ENCODE measurements around the gene CDKAL1. TPM values are rescaled to one million over a fixed set of nuclear protein-coding genes. Genes with fewer than 3 reads are reported as not detected.

The CDKAL1 gene
- total and polyA plus RNA-seq, 2 of the 13 experiments (the other 11 are each of a cell fraction or from before 2014, with no cell fraction given) = 9.5 to 27.7 TPM

DNA sequence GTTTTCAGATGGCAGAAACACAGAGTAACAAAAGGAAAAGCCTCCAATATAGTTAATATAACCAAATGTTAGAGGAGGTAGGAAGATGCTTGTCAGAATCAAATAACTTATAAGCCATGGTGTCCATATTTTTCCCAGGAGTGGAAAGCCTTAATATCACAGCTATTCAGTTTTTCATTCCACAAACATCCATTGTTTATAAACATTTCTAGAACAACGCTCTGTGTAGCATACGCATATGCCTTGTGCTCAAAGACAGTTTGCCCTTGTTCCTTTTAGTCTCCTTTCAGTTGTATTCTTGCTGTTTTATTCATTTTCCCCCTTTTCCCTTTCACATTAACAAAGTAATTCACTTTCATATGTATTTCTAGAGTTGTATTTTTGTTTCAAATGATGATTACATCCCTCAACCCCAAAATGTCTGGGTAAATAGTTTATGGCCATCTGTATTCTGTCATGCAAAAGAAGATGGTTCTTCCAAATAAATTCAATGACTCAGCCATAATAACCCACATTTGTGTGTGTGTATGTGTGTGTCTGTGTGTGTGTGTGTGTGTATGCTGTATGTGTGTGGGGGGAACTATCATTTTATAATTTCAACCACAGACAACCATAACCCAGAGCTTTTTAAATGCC, 603.6 kb downstream of the CDKAL1 start:
- BruUV-seq (replicated peaks) = no TSS peak
- Histone ChIP-seq H2AFZ (ENCODE audit: low read length) (no peak overlapping the region), H3K27me3 (ENCODE audit: control insufficient read depth in 1 of 2, insufficient read depth in 2 of 2, low read length in 2 of 2) (no peaks in the 10 kb centered on the region), H3K4me3 (replicated peaks in 1 of 3; ENCODE audit: insufficient read depth in 1 of 3, low read depth in 2 of 3, low read length in 3 of 3) (no peak overlapping the region), H3K79me2 (ENCODE audit: insufficient read depth, low read length) (no peaks in the 10 kb centered on the region), H3K4me2 (ENCODE audit: low read depth, low read length) (no peak overlapping the region), H3K27ac (ENCODE audit: extremely low read length, insufficient read depth, low read length) (no peak overlapping the region), H3K36me3 (replicated peaks in 1 of 2; ENCODE audit: control insufficient read depth in 1 of 2, insufficient read depth in 2 of 2, low read length in 2 of 2) (no peaks in the 10 kb centered on the region), H3K9ac (ENCODE audit: insufficient read depth, low read depth, low read length) (no peak overlapping the region), H3K9me3 (ENCODE audit: low read length) (no peaks in the 10 kb centered on the region), H3K4me1 (ENCODE audit: insufficient read depth, low read length) (peaks cover 25% of the 10 kb centered on the region), H4K20me1 (ENCODE audit: insufficient read depth, low read length) (no peaks in the 10 kb centered on the region)
- FAIRE-seq (no peak), ATAC-seq (no peak), DNase-seq (ENCODE audit: low spot score) (no peak)
- intact Hi-C loops (cut with micrococcal nuclease; ENCODE audit: unreplicated experiment) = no loop called here
- 98% methylated on average over 2 of the region's 2 CpGs for WGBS (ENCODE audit: low lambda C conversion rate)
- POLR2A ChIA-PET = no interaction called here
- in situ Hi-C loops (cut with HindIII; ENCODE audit: extremely low pct_ligation_motif_present, low pct_unique_long_range_greater_than_20kb) = no loop called here
- CTCF ChIA-PET (ENCODE audit: low intra/inter-chr PET ratio, low total read pairs) = no interaction called here
- TF ChIP-seq PAF1 (CRISPR knock-in tag; IDR thresholded peaks at IDR 0.05) (no peak), MAFK (conservative IDR thresholded peaks at IDR 0.05 in 1 of 2, IDR thresholded peaks at IDR 0.05 in 1 of 2; ENCODE audit: low read length in 2 of 2) (0 out of 4 replicates have a peak, but pooled peaks of 1 of the 2 experiments have one; percentile 9)

DNA sequence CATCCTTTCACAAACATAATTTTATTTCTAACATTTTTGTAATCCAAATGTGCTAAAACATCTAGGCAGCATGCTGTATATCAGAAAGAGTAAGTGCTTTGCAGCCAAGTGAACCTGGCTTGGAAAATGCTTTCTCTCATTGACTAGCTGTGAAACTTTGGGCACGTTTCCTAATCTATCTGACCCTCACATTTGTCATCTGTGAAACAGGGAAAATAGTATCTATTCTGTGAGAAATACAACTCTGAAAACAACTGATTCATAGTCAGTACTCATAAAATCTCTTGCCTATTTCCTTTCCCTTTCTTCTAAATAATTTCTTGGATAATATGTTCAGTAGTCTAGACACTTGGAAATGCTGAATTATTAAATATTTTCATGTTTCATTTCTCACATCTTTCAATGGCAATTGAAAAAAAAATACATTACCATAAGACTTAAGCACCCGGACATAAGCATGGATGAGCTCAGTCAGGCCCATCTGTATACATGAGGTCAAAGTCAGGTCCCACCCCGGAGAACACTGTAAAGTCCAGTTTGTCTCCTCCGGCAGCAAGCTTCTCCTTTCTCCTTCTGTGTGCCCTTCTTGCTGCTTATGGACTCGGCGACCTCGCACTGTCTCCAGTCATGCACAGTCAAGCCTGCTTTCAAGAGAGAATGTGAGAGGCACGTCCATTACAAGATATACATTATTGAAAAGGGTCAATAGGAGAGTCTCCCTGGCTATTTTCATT, 604.2 kb downstream of the CDKAL1 start:
- no peaks in the 10 kb centered on the region for H4K20me1 ChIP-seq (ENCODE audit: insufficient read depth, low read length)
- no peak for DNase-seq (ENCODE audit: low spot score)
- no peak for FAIRE-seq
- no peak overlapping the region for H3K4me3 ChIP-seq (replicated peaks in 1 of 3; ENCODE audit: insufficient read depth in 1 of 3, low read depth in 2 of 3, low read length in 3 of 3)
- no peaks in the 10 kb centered on the region for H3K79me2 ChIP-seq (ENCODE audit: insufficient read depth, low read length)
- H3K9me3 ChIP-seq (ENCODE audit: low read length) = no peaks in the 10 kb centered on the region
- 84% methylated on average over 8 of the region's 8 CpGs for WGBS (ENCODE audit: low lambda C conversion rate)
- intact Hi-C loops (cut with micrococcal nuclease; ENCODE audit: unreplicated experiment) (no loop called here), in situ Hi-C loops (cut with HindIII; ENCODE audit: extremely low pct_ligation_motif_present, low pct_unique_long_range_greater_than_20kb) (no loop called here)
- H3K27me3 ChIP-seq (ENCODE audit: control insufficient read depth in 1 of 2, insufficient read depth in 2 of 2, low read length in 2 of 2) = no peaks in the 10 kb centered on the region
- H3K9ac ChIP-seq (ENCODE audit: insufficient read depth, low read depth, low read length) = no peak overlapping the region
- H3K36me3 ChIP-seq (replicated peaks in 1 of 2; ENCODE audit: control insufficient read depth in 1 of 2, insufficient read depth in 2 of 2, low read length in 2 of 2) = no peaks in the 10 kb centered on the region
- POLR2A ChIA-PET = no interaction called here
- no TSS peak for BruUV-seq (replicated peaks)
- peaks cover 29% of the 10 kb centered on the region for H3K4me1 ChIP-seq (ENCODE audit: insufficient read depth, low read length)
- H2AFZ ChIP-seq (ENCODE audit: low read length) = no peak overlapping the region
- ATAC-seq = no peak; the same call in 2 of the 3 replicates
- H3K4me2 ChIP-seq (ENCODE audit: low read depth, low read length) = no peak overlapping the region
- no peak overlapping the region for H3K27ac ChIP-seq (ENCODE audit: extremely low read length, insufficient read depth, low read length)
- CTCF ChIA-PET (ENCODE audit: low intra/inter-chr PET ratio, low total read pairs) = no interaction called here
- no peak for TF ChIP-seq NFYC (CRISPR knock-in tag; IDR thresholded peaks at IDR 0.05)
- no peak for TF ChIP-seq ATRX (CRISPR knock-in tag; IDR thresholded peaks at IDR 0.05; ENCODE audit: borderline replicate concordance)
- no peak for TF ChIP-seq GMEB2 (CRISPR knock-in tag; IDR thresholded peaks at IDR 0.05; ENCODE audit: low read depth)
- TF ChIP-seq PHF21A (CRISPR knock-in tag; IDR thresholded peaks at IDR 0.05) = no peak
- no peak for TF ChIP-seq KAT8 (CRISPR knock-in tag; IDR thresholded peaks at IDR 0.05)
- TF ChIP-seq ZNF883 (CRISPR knock-in tag; IDR thresholded peaks at IDR 0.05; ENCODE audit: not compliant biosample characterization) = no peak
- no peak for TF ChIP-seq SSRP1 (CRISPR knock-in tag; IDR thresholded peaks at IDR 0.05)
